IMR-90 (cell line): ENCODE results near the gene ENOX1. TPM values are rescaled to one million over a fixed set of nuclear protein-coding genes. Genes with fewer than 3 reads are reported as not detected.

Experiments used
- ATAC-seq: fragments of 200-7000 bp; cut with Tn5 transposase; 2 replicates; pipeline ENCODE4 v1.9.1; 2020; ENCODE audit warnings: low read depth, mild to moderate bottlenecking, moderate library complexity
- BruUV-seq: library from RNA; stranded (reverse); fragments of 400-500 nt; replicated peaks from 2 replicates; lab custom pipeline; 2021; lab: Mats Ljungman, UMichigan
- CTCF ChIA-PET: fragments of 300-600 bp; formaldehyde crosslinking; extraction: SDS; loops from one replicate; lab custom pipeline; 2021; ENCODE audit warnings: antibody characterized with exemption; lab: Yijun Ruan, JAX
- POLR2A ChIA-PET: fragments of 300-600 bp; sonication (Branson Sonifier 250); formaldehyde crosslinking; loops from one replicate; lab custom pipeline; 2022; ENCODE audit warnings: antibody characterized with exemption; ENCODE audit not compliant: unreplicated experiment; lab: Charles Lee
- DNase-seq: peaks from one replicate; pipeline ENCODE4 v3.0.0; 2013
- H2AFZ ChIP-seq: replicated peaks from 2 replicates; pipeline ENCODE3; 2013; ENCODE audit warnings: low read length, mild to moderate bottlenecking; ENCODE audit not compliant: poor library complexity
- H2AK5ac ChIP-seq: 2 replicates; pipeline ENCODE4 v1.6.1; 2013; ENCODE audit warnings: low read depth, low read length, inconsistent platforms
- H2AK9ac ChIP-seq: replicated peaks from 2 replicates; pipeline ENCODE3; 2013; ENCODE audit warnings: mild to moderate bottlenecking, low read depth, low read length, moderate library complexity; ENCODE audit not compliant: poor library complexity
- H2BK120ac ChIP-seq: 2 replicates; pipeline ENCODE4 v1.6.1; 2013; ENCODE audit warnings: low read depth, low read length, inconsistent platforms
- H2BK15ac ChIP-seq: 3 replicates; pipeline ENCODE4 v1.6.1; 2013; ENCODE audit warnings: low read depth, low read length, inconsistent platforms
- H2BK20ac ChIP-seq: 2 replicates; pipeline ENCODE4 v1.6.1; 2013; ENCODE audit warnings: low read depth, mild to moderate bottlenecking, inconsistent platforms, low read length, moderate library complexity
- H2BK5ac ChIP-seq: 2 replicates; pipeline ENCODE4 v1.6.1; 2013; ENCODE audit warnings: mild to moderate bottlenecking, low read depth, low read length, inconsistent platforms; ENCODE audit not compliant: poor library complexity, severe bottlenecking
- H3K14ac ChIP-seq: replicated peaks from 2 replicates; pipeline ENCODE4 v1.6.1; 2013; ENCODE audit warnings: low read depth, low read length, inconsistent platforms
- H3K18ac ChIP-seq: 2 replicates; pipeline ENCODE4 v1.6.1; 2013; ENCODE audit warnings: low read depth, low read length, control low read depth
- H3K23ac ChIP-seq: 2 replicates; pipeline ENCODE4 v1.6.1; 2013; ENCODE audit warnings: low read depth, low read length, inconsistent platforms
- H3K27ac ChIP-seq: 2 replicates; pipeline ENCODE4 v1.5.1; 2013; ENCODE audit warnings: mild to moderate bottlenecking, control low read depth, low read length; ENCODE audit not compliant: insufficient read depth
- H3K27me3 ChIP-seq: 2 replicates; pipeline ENCODE4 v1.6.1; 2013; ENCODE audit warnings: low read length; ENCODE audit not compliant: control insufficient read depth, insufficient read depth
- H3K36me3 ChIP-seq: 2 replicates; pipeline ENCODE4 v1.6.1; 2013; ENCODE audit warnings: low read length, mixed read lengths; ENCODE audit not compliant: control insufficient read depth, insufficient read depth
- H3K4ac ChIP-seq: 2 replicates; pipeline ENCODE4 v1.6.1; 2013; ENCODE audit warnings: low read depth, low read length, inconsistent platforms
- H3K4me1 ChIP-seq: 2 replicates; pipeline ENCODE4 v1.6.1; 2013; ENCODE audit warnings: low read length, mixed read lengths; ENCODE audit not compliant: control insufficient read depth, insufficient read depth
- H3K4me2 ChIP-seq: 2 replicates; pipeline ENCODE4 v1.6.1; 2013; ENCODE audit warnings: low read depth, mild to moderate bottlenecking, control low read depth, low read length, moderate library complexity
- H3K4me3 ChIP-seq: 2 replicates; pipeline ENCODE4 v1.5.1; 2013; ENCODE audit warnings: low read depth, mild to moderate bottlenecking, control low read depth, low read length, moderate library complexity; ENCODE audit not compliant: insufficient read depth
- H3K56ac ChIP-seq: 2 replicates; pipeline ENCODE4 v1.6.1; 2013; ENCODE audit warnings: low read length, inconsistent platforms; ENCODE audit not compliant: insufficient read depth; ENCODE audit errors: extremely low read depth
- H3K79me1 ChIP-seq, 2 experiments: 2 replicates each; pipeline ENCODE4 v1.6.1; 2013; ENCODE audit warnings: low read length in 2 of 2, inconsistent platforms in 1 of 2, low read depth in 1 of 2
- H3K9ac ChIP-seq: 2 replicates; pipeline ENCODE4 v1.6.1; 2013; ENCODE audit warnings: low read depth, low read length, control low read depth
- H3K9me1 ChIP-seq: 2 replicates; pipeline ENCODE4 v1.6.1; 2013; ENCODE audit warnings: low read length, inconsistent platforms; ENCODE audit not compliant: insufficient read depth
- H3K9me3 ChIP-seq: 2 replicates; pipeline ENCODE4 v1.6.1; 2013; ENCODE audit warnings: low read length; ENCODE audit not compliant: control insufficient read depth, insufficient read depth
- H4K20me1 ChIP-seq: 2 replicates; pipeline ENCODE4 v1.6.1; 2013; ENCODE audit warnings: low read length, inconsistent platforms; ENCODE audit not compliant: insufficient read depth
- H4K5ac ChIP-seq: 2 replicates; pipeline ENCODE4 v1.6.1; 2013; ENCODE audit warnings: mild to moderate bottlenecking, low read depth, low read length, control low read depth
- H4K8ac ChIP-seq, 2 experiments: 2 replicates each; pipeline ENCODE4 v1.6.1; 2013; ENCODE audit warnings: low read depth in 2 of 2, low read length in 2 of 2, control low read depth in 1 of 2, inconsistent platforms in 1 of 2
- H4K91ac ChIP-seq: 2 replicates; pipeline ENCODE4 v1.6.1; 2013; ENCODE audit warnings: low read depth, low read length, inconsistent platforms; ENCODE audit not compliant: insufficient read depth
- BHLHE40 ChIP-seq: fragments of 150-350 bp; IDR thresholded peaks from 2 replicates; pipeline ENCODE4 v1.6.1; 2016; ENCODE audit warnings: mild to moderate bottlenecking, low read depth, low read length
- CEBPB ChIP-seq: IDR thresholded peaks from 2 replicates; pipeline ENCODE4 v1.6.1; 2012; ENCODE audit warnings: low read depth, low read length, improper control_type of control experiment
- CHD1 ChIP-seq: IDR thresholded peaks from 2 replicates; pipeline ENCODE4 v1.6.1; 2012; ENCODE audit warnings: low read depth, low read length, improper control_type of control experiment
- ELK1 ChIP-seq: fragments of 150-350 bp; IDR thresholded peaks from 2 replicates; pipeline ENCODE4 v1.6.1; 2016; ENCODE audit warnings: low read depth, mild to moderate bottlenecking, low read length, moderate library complexity, borderline replicate concordance
- FOS ChIP-seq: fragments of 150-350 bp; IDR thresholded peaks from 2 replicates; pipeline ENCODE4 v1.6.1; 2016; ENCODE audit warnings: low read depth, low read length
- MAZ ChIP-seq: IDR thresholded peaks from 2 replicates; pipeline ENCODE4 v1.6.1; 2012; ENCODE audit warnings: low read depth, mild to moderate bottlenecking, low read length, improper control_type of control experiment, moderate library complexity, borderline replicate concordance
- MXI1 ChIP-seq: IDR thresholded peaks from 2 replicates; pipeline ENCODE4 v1.6.1; 2012; ENCODE audit warnings: low read depth, mild to moderate bottlenecking, low read length, moderate library complexity, borderline replicate concordance
- NFE2L2 ChIP-seq: fragments of 150-350 bp; IDR thresholded peaks from 2 replicates; pipeline ENCODE4 v1.6.1; 2016; ENCODE audit warnings: low read depth, mild to moderate bottlenecking, low read length
- RCOR1 ChIP-seq: IDR thresholded peaks from 2 replicates; pipeline ENCODE4 v1.6.1; 2012; ENCODE audit warnings: mild to moderate bottlenecking, low read length, improper control_type of control experiment; ENCODE audit not compliant: insufficient replicate concordance
- RFX5 ChIP-seq: IDR thresholded peaks from 2 replicates; pipeline ENCODE4 v1.8.0; 2012; ENCODE audit warnings: low read depth, mild to moderate bottlenecking, low read length, moderate library complexity
- USF2 ChIP-seq: fragments of 150-350 bp; IDR thresholded peaks from 2 replicates; pipeline ENCODE4 v1.6.1; 2017; ENCODE audit warnings: mild to moderate bottlenecking, antibody characterized with exemption, low read length, low read depth
- WGBS, 2 experiments: methylation state at CpG; one replicate each; pipeline versions ENCODE4 v1.1.5 to v1.1.7; 2013; ENCODE audit warnings: missing lambda C conversion rate in 2 of 2; ENCODE audit not compliant: insufficient read length in 1 of 2; ENCODE audit errors: extremely low coverage in 2 of 2; 5-methylcytosine and 5-hydroxymethylcytosine counted together
- dilution Hi-C: fragments of 300-500 bp; cut with HindIII; formaldehyde crosslinking; loops from one replicate; pipeline ENCODE4 v1.14.3; 2018; ENCODE audit warnings: low sequenced_read_pairs; ENCODE audit not compliant: unreplicated experiment
- in situ Hi-C: fragments of 300-500 bp; cut with MboI; formaldehyde crosslinking; loops from 3 replicates; pipeline ENCODE4 v1.14.3; 2019; ENCODE audit warnings: low sequenced_read_pairs, inconsistent platforms, mixed read lengths
- intact Hi-C: fragments of 100-400 bp; cut with micrococcal nuclease; formaldehyde crosslinking; loops from 2 replicates; pipeline ENCODE4 v1.10.0; 2022
- polyA plus RNA-seq, 3 experiments: library from polyadenylated mRNA; depleted of rRNA; stranded (reverse); fragments of >200 nt; gene quantifications; 2 replicates each; pipeline ENCODE4 v1.2.3, GENCODE V29; 2012; ENCODE audit warnings: low replicate concordance in 1 of 3
- total RNA-seq: library from RNA; depleted of rRNA; stranded (reverse); fragments of >200 nt; gene quantifications from 2 replicates; pipeline ENCODE4 v1.2.3, GENCODE V29; 2012

Gene ENOX1
- total and polyA plus RNA-seq, 2 of the 4 experiments (the other 2 are of a cell fraction), result 0.99 to 1.3 TPM

GRCh38 chr13:43242040-43242439 lies 544.7 kb downstream of the ENOX1 start:
- Histone ChIP-seq H3K27me3 (no peaks in the 10 kb centered on the region), H3K18ac (no peak overlapping the region), H3K36me3 (no peaks in the 10 kb centered on the region), H2BK20ac (peak overlapping the region; percentile 57; the same call in 1 of the 2 replicates), H2BK5ac (no peak overlapping the region), H3K27ac (no peak overlapping the region), H3K9ac (no peak overlapping the region), H3K4me3 (no peak overlapping the region), H2AFZ (no peak overlapping the region), H4K8ac (no peak overlapping the region), H2BK15ac (0 out of 3 replicates have a peak overlapping the region, but pooled peaks have one; percentile 9), H2AK9ac (no peak overlapping the region), H3K23ac (no peak overlapping the region), H4K91ac (no peak overlapping the region), H2BK120ac (peak overlapping the region; percentile 30; the same call in 1 of the 2 replicates), H3K56ac (no peak overlapping the region), H4K20me1 (no peaks in the 10 kb centered on the region), H3K79me1 (no peaks in the 10 kb centered on the region), H3K14ac (peak overlapping the region; percentile 27; the same call in 1 of the 2 replicates), H3K4me2 (no peak overlapping the region), H4K5ac (no peak overlapping the region), H2AK5ac (no peak overlapping the region), H3K9me3 (no peaks in the 10 kb centered on the region), H3K9me1 (peaks cover 9% of the 10 kb centered on the region), H3K4me1 (peaks cover 15% of the 10 kb centered on the region), H3K4ac (no peak overlapping the region)
- BruUV-seq, result no TSS peak
- ATAC-seq (no peak), DNase-seq (peak; percentile 47)
- TF ChIP-seq BHLHE40, result no peak
- no peak for TF ChIP-seq RFX5
- no peak for TF ChIP-seq USF2
- no peak for TF ChIP-seq NFE2L2
- TF ChIP-seq FOS, result no peak
- TF ChIP-seq RCOR1, result no peak
- TF ChIP-seq ELK1, result no peak
- no peak for TF ChIP-seq CEBPB
- no peak for TF ChIP-seq CHD1
- TF ChIP-seq MAZ, result no peak
- no peak for TF ChIP-seq MXI1
- POLR2A ChIA-PET, result no interaction called here
- no CpG with 5 or more reads among the region's 1 CpG for WGBS, 2 experiments
- dilution Hi-C loops, result no loop called here
- intact Hi-C loops, result no loop called here
- in situ Hi-C loops, result no loop called here
- CTCF ChIA-PET, result interaction anchor here (0.6 kb wide), 1 partner anchor 9 kb away, joined by 3 read pairs; no protein-coding TSS in a partner anchor
